Neural progenitor cell (in vitro differentiated cells): ENCODE results near the gene OS9.

Experiments
- CTCF ChIP-seq: fragments of 200-600 bp; sonication (generic); IDR thresholded peaks from 2 replicates; pipeline ENCODE4 v1.5.1; 2017; ENCODE audit warnings: antibody characterized with exemption, mild to moderate bottlenecking
- EZH2 ChIP-seq: fragments of 200-600 bp; sonication (generic); IDR thresholded peaks from 2 replicates; pipeline ENCODE4 v1.6.1; 2017; ENCODE audit warnings: antibody characterized with exemption, mild to moderate bottlenecking, moderate library complexity

GRCh38 chr12:57758552-57759359, 64.8 kb downstream of the OS9 start:
- TF ChIP-seq CTCF: no peak
- TF ChIP-seq EZH2: no peak
